MM.1S (cell line): ENCODE measurements around the gene RPSA.

Experiments used
- DNase-seq: peaks from one replicate; pipeline ENCODE4 v3.0.0-alpha.2; 2015
- H2AFZ ChIP-seq: fragments of 300-600 bp; sonication (generic); 2 replicates; pipeline ENCODE4 v1.6.0; 2016; ENCODE audit warnings: antibody characterized with exemption, low read length
- H3F3A ChIP-seq: fragments of 300-600 bp; sonication (generic); 2 replicates; pipeline ENCODE4 v1.6.1; 2016; ENCODE audit warnings: mild to moderate bottlenecking, antibody characterized with exemption, low read length, moderate library complexity, mixed read lengths; ENCODE audit not compliant: insufficient read depth
- H3K27ac ChIP-seq: fragments of 300-600 bp; sonication (generic); 2 replicates; pipeline ENCODE4 v1.5.1; 2016; ENCODE audit warnings: mild to moderate bottlenecking, low read length
- H3K27me3 ChIP-seq: fragments of 300-600 bp; sonication (generic); replicated peaks from 2 replicates; pipeline ENCODE4 v1.6.0; 2016; ENCODE audit warnings: low read length; ENCODE audit not compliant: insufficient read depth
- H3K36me3 ChIP-seq: fragments of 300-600 bp; sonication (generic); replicated peaks from 2 replicates; pipeline ENCODE4 v1.6.1; 2016; ENCODE audit warnings: mild to moderate bottlenecking, low read length, mixed read lengths; ENCODE audit not compliant: insufficient read depth
- H3K4me1 ChIP-seq: fragments of 300-600 bp; sonication (generic); 2 replicates; pipeline ENCODE4 v1.6.1; 2016; ENCODE audit warnings: low read length, mixed read lengths
- H3K4me2 ChIP-seq: fragments of 300-600 bp; sonication (generic); 2 replicates; pipeline ENCODE4 v1.6.0; 2016; ENCODE audit warnings: low read depth, low read length
- H3K4me3 ChIP-seq: fragments of 300-600 bp; sonication (generic); 2 replicates; pipeline ENCODE4 v1.5.1; 2016; ENCODE audit warnings: low read length, mixed read lengths
- H3K79me2 ChIP-seq: fragments of 300-600 bp; sonication (generic); 2 replicates; pipeline ENCODE4 v1.6.1; 2016; ENCODE audit warnings: mixed run types, low read length, mixed read lengths
- H3K9ac ChIP-seq: fragments of 300-600 bp; sonication (generic); 2 replicates; pipeline ENCODE4 v1.6.1; 2016; ENCODE audit warnings: low read length, mixed read lengths
- H3K9me2 ChIP-seq: fragments of 300-600 bp; sonication (generic); replicated peaks from 2 replicates; pipeline ENCODE4 v1.6.1; 2016; ENCODE audit warnings: mild to moderate bottlenecking, low read length, mixed read lengths; ENCODE audit not compliant: insufficient read depth
- H3K9me3 ChIP-seq: fragments of 300-600 bp; sonication (generic); replicated peaks from 2 replicates; pipeline ENCODE4 v1.6.1; 2016; ENCODE audit warnings: mild to moderate bottlenecking, low read length, mixed read lengths; ENCODE audit not compliant: insufficient read depth
- H4K20me1 ChIP-seq: fragments of 300-600 bp; sonication (generic); 2 replicates; pipeline ENCODE4 v1.6.1; 2016; ENCODE audit warnings: mild to moderate bottlenecking, low read length, moderate library complexity, mixed read lengths; ENCODE audit not compliant: insufficient read depth
- EZH2 ChIP-seq: fragments of 300-600 bp; sonication (generic); optimal IDR thresholded peaks from 2 replicates; pipeline ENCODE3; 2017; ENCODE audit warnings: low read depth, mild to moderate bottlenecking, antibody characterized with exemption, low read length, mixed read lengths
- EZH2phosphoT487 ChIP-seq: fragments of 300-600 bp; sonication (generic); IDR thresholded peaks from 2 replicates; pipeline ENCODE4 v1.6.1; 2018; ENCODE audit warnings: antibody characterized with exemption, low read length
- TF ChIP-seq, protein P1 (sequence below): fragments of 300-600 bp; sonication (generic); IDR thresholded peaks from 2 replicates; pipeline ENCODE4 v1.5.1; 2016; ENCODE audit warnings: antibody characterized with exemption, low read length, mixed read lengths

Gene RPSA

GRCh38 chr3:39376959-39377634, 29.4 kb upstream of the RPSA start:
- Histone ChIP-seq H2AFZ (no peak overlapping the region), H3K9me3 (no peaks in the 10 kb centered on the region), H3F3A (no peaks in the 10 kb centered on the region), H3K9me2 (no peaks in the 10 kb centered on the region), H3K4me2 (no peak overlapping the region), H3K4me3 (no peak overlapping the region), H3K27ac (no peak overlapping the region), H3K27me3 (no peaks in the 10 kb centered on the region), H4K20me1 (no peaks in the 10 kb centered on the region), H3K4me1 (no peaks in the 10 kb centered on the region), H3K9ac (no peak overlapping the region), H3K79me2 (no peaks in the 10 kb centered on the region), H3K36me3 (no peaks in the 10 kb centered on the region)
- DNase-seq: no peak
- TF ChIP-seq, protein P1, sequence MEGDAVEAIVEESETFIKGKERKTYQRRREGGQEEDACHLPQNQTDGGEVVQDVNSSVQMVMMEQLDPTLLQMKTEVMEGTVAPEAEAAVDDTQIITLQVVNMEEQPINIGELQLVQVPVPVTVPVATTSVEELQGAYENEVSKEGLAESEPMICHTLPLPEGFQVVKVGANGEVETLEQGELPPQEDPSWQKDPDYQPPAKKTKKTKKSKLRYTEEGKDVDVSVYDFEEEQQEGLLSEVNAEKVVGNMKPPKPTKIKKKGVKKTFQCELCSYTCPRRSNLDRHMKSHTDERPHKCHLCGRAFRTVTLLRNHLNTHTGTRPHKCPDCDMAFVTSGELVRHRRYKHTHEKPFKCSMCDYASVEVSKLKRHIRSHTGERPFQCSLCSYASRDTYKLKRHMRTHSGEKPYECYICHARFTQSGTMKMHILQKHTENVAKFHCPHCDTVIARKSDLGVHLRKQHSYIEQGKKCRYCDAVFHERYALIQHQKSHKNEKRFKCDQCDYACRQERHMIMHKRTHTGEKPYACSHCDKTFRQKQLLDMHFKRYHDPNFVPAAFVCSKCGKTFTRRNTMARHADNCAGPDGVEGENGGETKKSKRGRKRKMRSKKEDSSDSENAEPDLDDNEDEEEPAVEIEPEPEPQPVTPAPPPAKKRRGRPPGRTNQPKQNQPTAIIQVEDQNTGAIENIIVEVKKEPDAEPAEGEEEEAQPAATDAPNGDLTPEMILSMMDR: no peak
- no peak for TF ChIP-seq EZH2
- TF ChIP-seq EZH2phosphoT487: no peak

DNA sequence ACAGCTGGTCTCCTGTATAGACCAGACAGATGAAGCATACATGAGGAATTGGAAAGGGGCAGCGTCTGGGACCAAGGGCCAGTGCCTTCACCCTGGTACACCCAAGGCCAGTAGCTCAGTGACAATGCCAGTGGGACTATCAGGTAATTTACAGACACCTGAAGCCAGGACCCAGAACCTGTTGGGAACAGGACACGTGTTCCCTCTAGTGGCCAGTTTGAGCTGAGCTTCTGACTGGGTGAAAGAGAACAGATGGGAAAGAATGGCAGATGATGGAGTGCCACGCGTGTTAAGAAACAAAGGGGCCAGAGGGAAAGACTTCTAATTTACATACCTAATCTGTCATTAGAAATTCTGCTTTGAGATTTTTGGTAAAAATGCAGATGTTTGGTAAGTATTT, 28.4 kb upstream of the RPSA start:
- no peak overlapping the region for H3K9ac ChIP-seq
- H3K4me1 ChIP-seq: peaks cover 5% of the 10 kb centered on the region; the same call in 1 of the 2 replicates
- H3K9me2 ChIP-seq: no peaks in the 10 kb centered on the region
- H3K9me3 ChIP-seq: no peaks in the 10 kb centered on the region
- peak; percentile 77 for DNase-seq
- no peaks in the 10 kb centered on the region for H3K79me2 ChIP-seq
- no peaks in the 10 kb centered on the region for H3K36me3 ChIP-seq
- H3K27me3 ChIP-seq: no peaks in the 10 kb centered on the region
- H3K27ac ChIP-seq: no peak overlapping the region
- peaks cover 4% of the 10 kb centered on the region; the same call in 1 of the 2 replicates for H3F3A ChIP-seq
- H3K4me3 ChIP-seq: no peak overlapping the region
- no peak overlapping the region for H3K4me2 ChIP-seq
- TF ChIP-seq EZH2: no peak
- TF ChIP-seq EZH2phosphoT487: no peak
- TF ChIP-seq, protein P1: peak; percentile 90
- H4K20me1 ChIP-seq: no peaks in the 10 kb centered on the region
- no peak overlapping the region for H2AFZ ChIP-seq

GRCh38 chr3:39378957-39379777, 27.4 kb upstream of the RPSA start:
- no peaks in the 10 kb centered on the region for H4K20me1 ChIP-seq
- H3K9me2 ChIP-seq: no peaks in the 10 kb centered on the region
- no peaks in the 10 kb centered on the region for H3K9me3 ChIP-seq
- H2AFZ ChIP-seq: no peak overlapping the region
- H3K27me3 ChIP-seq: no peaks in the 10 kb centered on the region
- no peak overlapping the region for H3K9ac ChIP-seq
- H3F3A ChIP-seq: peaks cover 13% of the 10 kb centered on the region; the same call in 1 of the 2 replicates
- peaks cover 6% of the 10 kb centered on the region for H3K79me2 ChIP-seq
- H3K36me3 ChIP-seq: no peaks in the 10 kb centered on the region
- no peak overlapping the region for H3K4me3 ChIP-seq
- H3K27ac ChIP-seq: no peak overlapping the region
- no peak overlapping the region for H3K4me2 ChIP-seq
- no peak for TF ChIP-seq EZH2phosphoT487
- TF ChIP-seq EZH2: no peak
- TF ChIP-seq, protein P1: no peak
- DNase-seq: no peak
- peaks cover 5% of the 10 kb centered on the region; the same call in 1 of the 2 replicates for H3K4me1 ChIP-seq
